ENCODE results near the gene NUDT12. TPM values are rescaled to one million over a fixed set of nuclear protein-coding genes. Genes with fewer than 3 reads are reported as not detected.

The NUDT12 gene
- total and polyA plus RNA-seq, 9 donors: 4.9 to 9.9 (median 7.2) TPM

DNA sequence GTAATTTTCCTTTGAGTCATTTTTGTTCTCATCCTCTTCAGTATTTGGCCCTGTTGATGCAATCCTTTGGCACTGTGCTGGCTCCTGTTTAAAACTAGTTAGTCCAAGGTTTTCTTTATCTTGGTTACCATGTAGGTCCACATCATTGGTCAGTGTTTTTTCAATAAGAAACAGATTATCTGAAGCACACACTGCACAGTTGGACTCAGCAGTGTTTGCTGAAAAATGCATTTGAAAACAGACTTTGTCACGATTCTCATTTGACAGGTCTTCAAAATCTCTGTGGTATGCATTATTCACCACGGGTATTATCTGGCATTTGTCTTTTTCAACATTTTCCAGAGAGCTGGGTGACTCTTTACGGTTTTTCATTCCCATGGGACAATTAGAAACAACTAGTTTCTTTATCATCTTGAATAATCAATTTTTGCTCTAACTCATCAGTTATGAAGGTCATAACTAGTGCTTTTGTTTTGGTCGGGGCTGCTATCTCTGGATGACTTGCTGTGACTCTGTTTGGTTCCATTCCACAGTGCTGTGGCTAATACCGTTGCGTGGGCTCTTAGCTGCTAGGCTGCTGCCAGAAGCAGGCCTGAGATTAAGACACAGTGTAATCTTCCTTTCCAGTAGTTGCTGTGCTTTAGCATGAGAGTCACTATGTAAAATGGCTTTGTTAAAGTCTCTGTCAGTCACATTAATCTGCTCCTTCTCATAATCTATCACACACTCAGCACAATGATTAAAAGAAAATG lies 36.2 kb downstream of the NUDT12 start:
- intact Hi-C loops (cut with DNase I): no loop called here
- Histone ChIP-seq H3K4me1 (ENCODE audit: insufficient read depth) (no peaks in the 10 kb centered on the region), H3K4me3 (no peak overlapping the region), H3K36me3 (no peaks in the 10 kb centered on the region), H3K27ac (no peak overlapping the region), H3K27me3 (no peaks in the 10 kb centered on the region), H3K9me3 (no peaks in the 10 kb centered on the region)
- WGBS, 3 donors: 54 to 68% (median 57%) methylated on average over 6 of the region's 6 CpGs
- TF ChIP-seq, protein P1, sequence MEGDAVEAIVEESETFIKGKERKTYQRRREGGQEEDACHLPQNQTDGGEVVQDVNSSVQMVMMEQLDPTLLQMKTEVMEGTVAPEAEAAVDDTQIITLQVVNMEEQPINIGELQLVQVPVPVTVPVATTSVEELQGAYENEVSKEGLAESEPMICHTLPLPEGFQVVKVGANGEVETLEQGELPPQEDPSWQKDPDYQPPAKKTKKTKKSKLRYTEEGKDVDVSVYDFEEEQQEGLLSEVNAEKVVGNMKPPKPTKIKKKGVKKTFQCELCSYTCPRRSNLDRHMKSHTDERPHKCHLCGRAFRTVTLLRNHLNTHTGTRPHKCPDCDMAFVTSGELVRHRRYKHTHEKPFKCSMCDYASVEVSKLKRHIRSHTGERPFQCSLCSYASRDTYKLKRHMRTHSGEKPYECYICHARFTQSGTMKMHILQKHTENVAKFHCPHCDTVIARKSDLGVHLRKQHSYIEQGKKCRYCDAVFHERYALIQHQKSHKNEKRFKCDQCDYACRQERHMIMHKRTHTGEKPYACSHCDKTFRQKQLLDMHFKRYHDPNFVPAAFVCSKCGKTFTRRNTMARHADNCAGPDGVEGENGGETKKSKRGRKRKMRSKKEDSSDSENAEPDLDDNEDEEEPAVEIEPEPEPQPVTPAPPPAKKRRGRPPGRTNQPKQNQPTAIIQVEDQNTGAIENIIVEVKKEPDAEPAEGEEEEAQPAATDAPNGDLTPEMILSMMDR (IDR thresholded peaks at IDR 0.05): no peak
- TF ChIP-seq EP300 (IDR thresholded peaks at IDR 0.05): no peak
- no peak for TF ChIP-seq POLR2A (IDR thresholded peaks at IDR 0.05)
- DNase-seq: no peak

GRCh38 chr5:103525361-103525760 lies 37.2 kb downstream of the NUDT12 start:
- 26 to 35% (median 31%) methylated on average over 1 of the region's 1 CpG for WGBS, 3 donors
- H3K4me3 ChIP-seq: no peak overlapping the region
- no peaks in the 10 kb centered on the region for H3K4me1 ChIP-seq (ENCODE audit: insufficient read depth)
- TF ChIP-seq, protein P1 (IDR thresholded peaks at IDR 0.05): no peak
- TF ChIP-seq POLR2A (IDR thresholded peaks at IDR 0.05): no peak
- TF ChIP-seq EP300 (IDR thresholded peaks at IDR 0.05): no peak
- H3K9me3 ChIP-seq: no peaks in the 10 kb centered on the region
- intact Hi-C loops (cut with DNase I): no loop called here
- H3K27me3 ChIP-seq: no peaks in the 10 kb centered on the region
- no peak overlapping the region for H3K27ac ChIP-seq
- no peak for DNase-seq
- no peaks in the 10 kb centered on the region for H3K36me3 ChIP-seq

DNA sequence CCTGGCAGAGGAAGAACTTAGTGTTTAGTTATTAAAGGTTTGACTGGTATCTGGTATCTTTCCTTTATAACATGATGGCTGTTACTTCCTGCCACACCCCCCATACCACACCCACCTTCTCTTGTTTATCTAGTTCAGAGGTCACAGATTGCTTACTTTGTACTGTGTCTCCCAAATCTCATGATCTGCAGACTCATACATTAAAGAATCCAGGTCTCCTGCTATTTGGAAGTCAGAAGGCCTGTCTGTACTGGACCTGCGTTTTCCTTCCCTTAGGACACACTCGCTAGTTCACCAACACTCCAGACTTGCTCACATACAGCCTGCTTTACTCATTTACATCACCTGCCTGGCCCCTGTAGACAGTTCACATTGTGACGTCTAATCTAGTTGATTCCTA lies 39.3 kb downstream of the NUDT12 start:
- H3K4me3 ChIP-seq: no peak overlapping the region
- no peaks in the 10 kb centered on the region for H3K9me3 ChIP-seq
- WGBS, 3 donors: 87 to 92% (median 88%) methylated on average over 3 of the region's 3 CpGs
- DNase-seq: no peak
- H3K36me3 ChIP-seq: no peaks in the 10 kb centered on the region
- H3K4me1 ChIP-seq (ENCODE audit: insufficient read depth): no peaks in the 10 kb centered on the region
- TF ChIP-seq POLR2A (IDR thresholded peaks at IDR 0.05) (no peak), EP300 (IDR thresholded peaks at IDR 0.05) (no peak)
- TF ChIP-seq, protein P1 (IDR thresholded peaks at IDR 0.05): no peak
- intact Hi-C loops (cut with DNase I): no loop called here
- H3K27ac ChIP-seq: no peak overlapping the region
- no peaks in the 10 kb centered on the region for H3K27me3 ChIP-seq

- Histone ChIP-seq H3K4me1 (ENCODE audit: insufficient read depth) (no peaks in the 10 kb centered on the region), H3K4me3 (no peak overlapping the region), H3K27me3 (no peaks in the 10 kb centered on the region), H3K27ac (no peak overlapping the region), H3K36me3 (no peaks in the 10 kb centered on the region), H3K9me3 (no peaks in the 10 kb centered on the region)
- 78 to 85% (median 81%) methylated on average over 5 of the region's 5 CpGs for WGBS, 3 donors
- DNase-seq: no peak
- TF ChIP-seq EP300 (IDR thresholded peaks at IDR 0.05) (no peak), POLR2A (IDR thresholded peaks at IDR 0.05) (no peak)
- intact Hi-C loops (cut with DNase I): no loop called here
These were observed 40.0 kb downstream of the NUDT12 start for GRCh38 chr5:103522586-103522985.

DNA sequence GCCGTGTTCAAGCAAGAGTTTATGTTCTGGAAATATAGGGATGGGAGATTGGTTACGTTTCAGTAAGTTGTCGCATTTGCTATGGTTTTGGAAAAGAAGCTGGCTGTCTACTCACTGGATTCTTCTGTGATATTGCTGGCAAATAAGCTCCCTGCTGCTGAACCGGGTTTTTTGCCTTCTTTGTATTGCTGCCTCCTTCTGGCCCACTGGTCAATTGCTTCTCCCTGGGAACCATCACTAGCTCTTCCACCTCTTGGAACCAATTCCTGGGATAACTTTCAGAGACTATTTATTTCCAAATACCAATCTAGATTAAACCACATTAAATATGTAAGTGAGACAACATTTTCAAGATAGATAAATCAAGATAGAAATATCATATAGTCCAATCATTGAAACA lies 43.0 kb downstream of the NUDT12 start:
- no peaks in the 10 kb centered on the region for H3K9me3 ChIP-seq
- H3K4me3 ChIP-seq: no peak overlapping the region
- no peaks in the 10 kb centered on the region for H3K4me1 ChIP-seq (ENCODE audit: insufficient read depth)
- WGBS, 3 donors: 60 to 67% (median 64%) methylated on average over 4 of the region's 4 CpGs
- TF ChIP-seq POLR2A (IDR thresholded peaks at IDR 0.05) (no peak), EP300 (IDR thresholded peaks at IDR 0.05) (no peak)
- TF ChIP-seq, protein P1 (IDR thresholded peaks at IDR 0.05): no peak
- H3K27me3 ChIP-seq: no peaks in the 10 kb centered on the region
- intact Hi-C loops (cut with DNase I): no loop called here
- no peak overlapping the region for H3K27ac ChIP-seq
- no peak for DNase-seq
- H3K36me3 ChIP-seq: no peaks in the 10 kb centered on the region
